Esophagus (tissue), 2 donors: ENCODE results near the gene C3orf52. TPM values are rescaled to one million over a fixed set of nuclear protein-coding genes. Genes with fewer than 3 reads are reported as not detected.
"Not testable (repeated sequence)": the region's sequence is repeated elsewhere in the genome, so short reads cannot be mapped to it uniquely, and the experiment has no call there.

ENCODE experiments used
- H3K27ac ChIP-seq, 2 donors: one replicate each; pipeline ENCODE4 v1.5.1; 2013; ENCODE audit warnings: low read depth in 2 of 2, mild to moderate bottlenecking in 2 of 2, inconsistent platforms in 1 of 2, low read length in 1 of 2, moderate library complexity in 1 of 2
- H3K27me3 ChIP-seq, 2 donors: one replicate each; pipeline ENCODE4 v1.6.1; 2013; ENCODE audit warnings: low read length in 2 of 2, control low read depth in 1 of 2, mild to moderate bottlenecking in 1 of 2; ENCODE audit not compliant: insufficient read depth in 2 of 2, control insufficient read depth in 1 of 2
- H3K36me3 ChIP-seq, 2 donors: one replicate each; pipeline ENCODE4 v1.6.1; 2013; ENCODE audit warnings: low read length in 1 of 2; ENCODE audit not compliant: control insufficient read depth in 2 of 2, insufficient read depth in 2 of 2
- H3K4me1 ChIP-seq, 2 donors: one replicate each; pipeline ENCODE4 v1.6.1; 2013; ENCODE audit warnings: low read length in 1 of 2; ENCODE audit not compliant: control insufficient read depth in 2 of 2, insufficient read depth in 2 of 2
- H3K4me3 ChIP-seq, 2 donors: one replicate each; pipeline ENCODE4 v1.5.1; 2013; ENCODE audit warnings: low read length in 2 of 2, mild to moderate bottlenecking in 2 of 2, low read depth in 1 of 2, moderate library complexity in 1 of 2
- H3K9me3 ChIP-seq, 2 donors: one replicate each; pipeline ENCODE4 v1.6.1; 2013; ENCODE audit warnings: mild to moderate bottlenecking in 2 of 2, low read depth in 1 of 2, low read length in 1 of 2, moderate library complexity in 1 of 2; ENCODE audit not compliant: control insufficient read depth in 2 of 2, insufficient read depth in 1 of 2
- WGBS, 2 donors: extraction: QIAGEN DNeasy Blood & Tissue Kit; methylation state at CpG; one replicate each; pipeline ENCODE4 v1.1.7; 2013; 5-methylcytosine and 5-hydroxymethylcytosine counted together
- polyA plus RNA-seq, 2 donors: library from polyadenylated mRNA; stranded (reverse); fragments of 200-250 nt; gene quantifications; one replicate each; pipeline ENCODE4 v1.2.3, GENCODE V29; 2013
- donor health status: healthy with polysubstance abuse.
- donor health status: Bipolar disorder and iron deficiency.

C3orf52 gene
- polyA plus RNA-seq, 2 donors = 2.0 to 2.1 TPM

DNA sequence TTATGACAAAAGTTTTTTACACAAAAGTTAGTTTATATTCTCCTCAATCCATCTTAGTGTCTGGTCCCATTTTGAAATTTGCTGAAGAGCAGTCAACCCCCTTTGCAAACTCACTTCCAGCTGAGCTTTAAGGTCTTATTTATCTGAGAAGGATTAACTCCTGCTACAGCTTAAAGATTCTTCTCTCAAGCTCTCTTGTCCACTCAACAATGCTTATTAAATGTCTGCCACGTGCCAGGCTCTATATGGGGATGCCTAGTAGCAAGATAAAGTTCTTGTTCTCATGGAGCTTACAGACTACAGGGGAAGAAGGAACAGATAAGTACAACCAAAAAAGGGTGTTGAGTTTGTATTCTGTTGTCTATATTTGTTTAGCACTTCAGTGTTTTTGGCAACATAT lies 33.0 kb upstream of the C3orf52 start:
- Histone ChIP-seq H3K36me3 (no peaks in the 10 kb centered on the region), H3K27me3 (no peaks in the 10 kb centered on the region), H3K27ac (no peak overlapping the region), H3K4me3 (no peak overlapping the region), H3K9me3 (no peaks in the 10 kb centered on the region), H3K4me1 (no peaks in the 10 kb centered on the region)
- WGBS, 2 donors = 49% methylated on average over 1 of the region's 1 CpG

DNA sequence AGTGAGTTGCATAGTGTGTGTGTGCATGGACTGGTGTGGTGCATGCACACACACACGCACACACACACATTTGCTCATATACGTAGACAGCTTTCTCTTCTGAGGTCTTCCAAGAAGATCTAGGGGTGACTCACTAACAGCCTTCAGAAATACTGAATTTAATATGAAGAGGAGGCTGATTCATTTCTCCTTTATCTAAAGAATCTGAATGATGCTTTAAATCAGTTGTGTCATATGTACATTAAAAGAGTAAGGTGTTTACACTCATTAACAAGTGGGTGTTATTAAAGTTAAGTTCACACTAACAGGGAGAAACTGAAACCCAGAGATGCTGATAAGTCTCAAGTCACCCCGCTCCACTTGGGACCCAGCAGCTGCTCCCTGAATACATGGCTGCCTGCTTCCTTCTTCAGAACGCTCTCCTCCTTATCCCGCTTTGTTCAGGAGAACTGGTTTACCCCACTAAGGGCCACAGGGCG lies 29.7 kb upstream of the C3orf52 start:
- no peak overlapping the region for H3K27ac ChIP-seq
- H3K36me3 ChIP-seq = no peaks in the 10 kb centered on the region
- H3K4me1 ChIP-seq = no peaks in the 10 kb centered on the region
- H3K27me3 ChIP-seq = no peaks in the 10 kb centered on the region
- no peaks in the 10 kb centered on the region for H3K9me3 ChIP-seq
- 71 to 74% methylated on average over 6 of the region's 6 CpGs for WGBS, 2 donors
- no peak overlapping the region for H3K4me3 ChIP-seq

DNA sequence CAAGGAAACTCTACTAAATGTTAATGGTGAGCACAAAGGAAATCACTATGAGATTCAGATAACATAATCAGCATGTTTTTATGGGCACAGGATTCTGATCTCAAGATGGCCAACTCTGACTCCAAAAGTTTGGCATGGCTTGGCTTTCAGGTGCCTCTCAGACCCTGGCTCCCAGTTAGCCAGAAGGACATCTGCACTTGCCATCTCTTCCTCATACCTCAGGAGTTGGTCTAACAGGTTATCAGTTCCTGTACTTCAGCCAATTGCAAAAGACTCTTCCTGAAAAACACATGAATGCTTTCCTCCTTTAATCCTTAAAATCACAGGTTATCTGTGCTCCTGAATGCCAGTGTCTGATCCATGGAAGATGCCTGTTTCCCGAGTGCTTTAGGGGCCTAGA lies 26.7 kb upstream of the C3orf52 start:
- H3K9me3 ChIP-seq = no peaks in the 10 kb centered on the region
- WGBS, 2 donors = 54 to 61% methylated on average over 1 of the region's 1 CpG
- H3K27ac ChIP-seq = no peak overlapping the region
- H3K4me1 ChIP-seq = no peaks in the 10 kb centered on the region
- H3K27me3 ChIP-seq = no peaks in the 10 kb centered on the region
- no peak overlapping the region for H3K4me3 ChIP-seq
- H3K36me3 ChIP-seq = no peaks in the 10 kb centered on the region

DNA sequence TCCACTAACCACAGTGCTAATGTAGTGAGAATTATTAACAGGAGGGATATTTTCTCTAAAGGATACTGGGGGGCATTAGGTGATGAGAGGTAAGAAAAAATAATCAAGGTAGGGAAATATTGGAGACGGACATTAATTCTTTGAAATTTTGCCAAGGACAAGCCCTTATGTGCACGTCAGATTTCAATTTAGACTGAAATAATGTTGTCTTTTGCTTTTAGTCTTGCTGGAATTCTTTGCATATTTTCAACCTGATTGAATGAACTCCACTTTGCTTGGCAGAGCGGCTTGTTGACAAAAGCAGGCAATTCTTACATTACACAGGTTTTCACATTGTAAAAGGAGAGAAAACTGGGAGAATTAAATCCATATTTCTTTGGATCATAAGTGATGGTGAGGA lies 25.0 kb upstream of the C3orf52 start:
- 59 to 61% methylated on average over 3 of the region's 3 CpGs for WGBS, 2 donors

DNA sequence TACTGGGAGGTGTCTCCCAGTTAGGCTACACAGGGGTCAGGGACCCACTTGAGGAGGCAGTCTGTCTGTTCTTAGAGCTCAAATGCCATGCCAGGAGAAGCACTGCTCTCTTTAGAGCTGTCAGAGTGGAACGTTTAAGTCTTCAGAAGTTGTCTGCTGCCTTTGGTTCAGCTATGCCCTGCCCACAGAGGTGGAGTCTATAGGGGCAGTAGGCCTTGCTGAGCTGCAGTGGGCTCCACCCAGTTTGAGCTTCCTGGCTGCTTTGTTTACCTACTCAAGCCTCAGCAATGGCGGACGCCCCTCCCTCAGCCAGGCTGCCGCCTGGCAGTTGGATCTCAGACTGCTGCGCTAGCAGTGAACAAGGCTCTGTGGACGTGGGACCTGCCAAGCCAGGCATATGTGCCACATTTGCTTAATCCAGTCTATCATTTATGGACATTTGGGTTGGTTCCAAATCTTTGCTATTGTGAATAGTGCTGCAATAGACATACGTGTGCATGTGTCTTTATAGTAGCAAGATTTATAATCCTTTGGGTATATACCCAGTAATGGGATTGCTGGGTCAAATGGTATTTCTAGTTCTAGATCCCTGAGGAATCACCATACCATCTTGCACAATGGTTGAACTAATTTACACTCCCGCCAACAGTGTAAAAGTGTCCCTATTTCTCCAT lies 13.7 kb upstream of the C3orf52 start:
- not testable (repeated sequence) for H3K9me3 ChIP-seq, H3K4me1 ChIP-seq, H3K4me3 ChIP-seq, H3K36me3 ChIP-seq, H3K27me3 ChIP-seq
- WGBS, 2 donors = 54 to 60% methylated on average over 8 of the region's 8 CpGs
- peak overlapping the region in 1 of 2 donors; percentile 41 for H3K27ac ChIP-seq

More for the DNA sequence above, 25.0 kb upstream of the C3orf52 start:
- no peak overlapping the region for H3K4me3 ChIP-seq
- no peaks in the 10 kb centered on the region for H3K36me3 ChIP-seq
- H3K27me3 ChIP-seq = no peaks in the 10 kb centered on the region
- no peaks in the 10 kb centered on the region for H3K9me3 ChIP-seq
- no peak overlapping the region for H3K27ac ChIP-seq
- H3K4me1 ChIP-seq = no peaks in the 10 kb centered on the region

DNA sequence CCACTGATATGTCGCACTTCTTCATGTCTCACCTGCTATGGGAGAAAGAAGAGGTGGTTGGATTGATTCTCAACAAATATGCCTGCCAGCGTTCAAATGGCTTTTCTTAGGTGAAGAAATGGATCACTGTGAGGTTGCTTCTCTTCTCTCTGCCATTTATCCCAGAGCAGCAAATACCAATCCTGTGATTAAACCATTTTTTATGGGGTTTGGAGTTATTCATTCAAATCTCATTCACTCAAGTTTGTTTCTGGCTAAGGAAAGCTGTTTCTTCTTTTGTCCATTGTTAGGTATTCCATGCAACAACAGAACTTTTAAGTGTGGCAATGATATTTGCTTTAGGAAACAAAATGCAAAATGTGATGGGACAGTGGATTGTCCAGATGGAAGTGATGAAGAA lies 12.2 kb upstream of the C3orf52 start:
- Histone ChIP-seq H3K27ac (no peak overlapping the region), H3K4me1 (peaks cover 0 to 3% of the 10 kb centered on the region in 2 donors), H3K4me3 (no peak overlapping the region), H3K36me3 (no peaks in the 10 kb centered on the region), H3K27me3 (no peaks in the 10 kb centered on the region), H3K9me3 (no peaks in the 10 kb centered on the region)
- WGBS, 2 donors = 81 to 84% methylated on average over 2 of the region's 2 CpGs

DNA sequence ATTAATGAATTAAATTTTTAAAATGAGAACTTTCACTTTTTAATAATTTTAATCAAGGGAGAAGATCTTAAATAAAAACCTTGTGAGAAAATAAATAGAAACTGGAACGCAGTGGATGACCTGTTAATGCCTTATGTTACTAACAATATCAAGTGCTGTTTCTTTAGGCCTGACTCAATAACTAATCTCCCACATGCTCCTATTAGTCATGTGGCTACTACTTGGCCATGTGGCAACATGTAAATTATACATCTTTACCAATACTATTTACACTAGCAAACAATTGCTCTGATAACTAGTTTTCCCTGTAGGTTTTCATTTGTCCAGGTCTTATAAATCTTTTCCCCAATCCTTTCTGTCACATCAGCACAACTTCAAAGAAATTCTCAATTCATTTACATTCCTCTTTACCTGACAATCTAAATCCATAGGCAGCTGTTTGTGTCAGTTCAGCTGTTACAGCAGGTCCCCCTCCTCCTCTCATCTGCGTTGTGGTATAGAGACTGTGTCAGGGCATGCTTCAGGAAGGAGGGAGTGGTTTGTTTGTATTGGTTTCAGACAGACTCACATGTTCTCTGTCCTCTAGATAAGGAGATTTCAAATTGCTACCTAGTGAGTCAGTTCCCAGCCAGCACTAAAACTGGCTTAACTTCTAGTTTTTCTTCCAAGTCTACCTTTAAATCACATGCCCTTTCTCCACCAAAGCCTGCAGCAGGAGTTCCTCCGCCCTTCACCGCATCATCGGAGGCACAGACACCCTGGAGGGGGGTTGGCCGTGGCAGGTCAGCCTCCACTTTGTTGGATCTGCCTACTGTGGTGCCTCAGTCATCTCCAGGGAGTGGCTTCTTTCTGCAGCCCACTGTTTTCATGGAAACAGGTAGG lies 11.3 kb upstream of the C3orf52 start:
- Histone ChIP-seq H3K36me3 (no peaks in the 10 kb centered on the region), H3K27ac (peak overlapping the region; percentile 68 to 76), H3K4me3 (peak overlapping the region in 1 of 2 donors; percentile 15), H3K27me3 (no peaks in the 10 kb centered on the region), H3K9me3 (no peaks in the 10 kb centered on the region), H3K4me1 (peaks cover 0 to 3% of the 10 kb centered on the region in 2 donors)
- WGBS, 2 donors = 27 to 30% methylated on average over 6 of the region's 6 CpGs

DNA sequence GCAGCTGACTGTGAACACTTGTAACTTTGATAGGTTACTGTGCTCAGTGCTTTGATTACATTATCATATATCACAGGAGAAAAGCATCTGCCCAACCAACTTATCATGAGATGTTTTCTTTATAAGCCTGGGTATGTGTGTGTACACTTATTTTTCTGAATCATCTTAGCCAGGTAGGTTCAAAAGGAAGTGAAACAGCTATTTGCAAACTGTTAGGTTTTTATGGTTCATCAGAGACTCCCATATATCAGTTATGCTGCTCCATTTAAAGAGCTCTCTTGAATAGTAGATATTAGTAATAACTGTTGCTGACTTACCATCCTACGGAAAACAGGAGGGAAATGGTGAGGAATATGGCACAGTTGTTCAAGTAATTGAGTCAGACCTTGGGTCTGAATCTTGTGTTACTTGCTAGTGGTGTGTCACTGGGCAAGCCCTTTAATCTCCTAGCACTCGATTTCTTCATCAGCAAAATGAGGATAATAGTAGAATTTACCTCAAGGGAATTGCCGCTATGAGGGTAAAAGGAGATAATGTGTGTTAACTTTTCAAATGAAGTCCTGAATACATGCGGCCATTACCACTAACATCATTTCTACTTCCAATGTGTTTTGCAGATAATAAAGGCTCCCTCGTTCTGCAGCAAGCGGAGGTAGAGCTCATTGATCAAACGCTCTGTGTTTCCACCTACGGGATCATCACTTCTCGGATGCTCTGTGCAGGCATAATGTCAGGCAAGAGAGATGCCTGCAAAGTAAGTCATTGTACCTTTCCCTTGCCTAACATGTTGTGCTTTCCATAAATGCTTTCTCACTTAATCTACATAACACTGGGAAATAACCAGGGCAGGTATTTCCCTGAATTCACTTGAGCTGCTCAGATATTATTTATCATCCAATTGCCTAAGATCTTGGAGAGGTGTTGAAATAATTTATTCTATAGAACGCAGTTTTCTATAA lies 7.8 kb upstream of the C3orf52 start:
- Histone ChIP-seq H3K27ac (no peak overlapping the region), H3K27me3 (no peaks in the 10 kb centered on the region), H3K4me3 (no peak overlapping the region), H3K4me1 (peaks cover 0 to 3% of the 10 kb centered on the region in 2 donors), H3K36me3 (no peaks in the 10 kb centered on the region), H3K9me3 (no peaks in the 10 kb centered on the region)
- WGBS, 2 donors = 82 to 86% methylated on average over 10 of the region's 10 CpGs

DNA sequence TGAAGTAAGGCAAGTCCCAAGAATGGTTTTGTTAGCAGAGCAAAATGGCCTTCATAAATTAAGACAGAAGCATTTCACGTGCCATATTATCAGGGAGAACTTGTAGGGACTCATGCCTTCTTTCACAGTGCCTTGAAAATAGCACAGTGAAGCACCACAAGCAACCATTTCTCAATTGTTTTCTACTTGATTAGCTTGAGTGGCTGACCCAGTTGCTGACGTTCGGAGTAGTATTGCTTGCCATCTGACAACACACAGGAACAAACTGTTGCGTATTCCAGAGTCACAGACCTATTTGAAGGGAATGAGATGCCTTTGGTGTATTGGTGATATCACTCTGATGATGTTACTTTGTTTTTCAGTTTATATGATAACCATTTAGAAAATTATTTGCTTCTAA lies 3.0 kb upstream of the C3orf52 start:
- Histone ChIP-seq H3K4me1 (peaks cover 2% of the 10 kb centered on the region in 2 donors), H3K27me3 (no peaks in the 10 kb centered on the region), H3K36me3 (no peaks in the 10 kb centered on the region), H3K4me3 (no peak overlapping the region), H3K27ac (no peak overlapping the region), H3K9me3 (no peaks in the 10 kb centered on the region)
- WGBS, 2 donors = 92% methylated on average over 4 of the region's 4 CpGs
